Fibroblast of villous mesenchyme (primary cell): Measurements from ENCODE around the gene DHCR7. TPM values are rescaled to one million over a fixed set of nuclear protein-coding genes. Genes with fewer than 3 reads are reported as not detected.
A peak's percentile ranks its signal among the peaks of the same experiment; 100 is the strongest.

Experiments used
- DNase-seq: peaks from one replicate; pipeline ENCODE4 v3.0.0-alpha.2; 2010; ENCODE audit warnings: low read depth
- H3K4me3 ChIP-seq: 2 replicates; pipeline ENCODE4 v1.5.1; 2011; ENCODE audit warnings: low read depth, mild to moderate bottlenecking, low read length
- CTCF ChIP-seq: IDR thresholded peaks from 2 replicates; pipeline ENCODE4 v1.5.1; 2012; ENCODE audit warnings: low read depth, mild to moderate bottlenecking, low read length; ENCODE audit not compliant: insufficient read depth
- total RNA-seq: library from RNA; depleted of rRNA; stranded (reverse); fragments of >200 nt; gene quantifications from 2 replicates; pipeline ENCODE4 v1.2.3, GENCODE V29; 2012

The DHCR7 gene
- total RNA-seq, 1 donor: 94.1 TPM

- no peak for DNase-seq
- no peak overlapping the region for H3K4me3 ChIP-seq
- no peak for TF ChIP-seq CTCF
These were observed 10.2 kb upstream of the DHCR7 start for GRCh38 chr11:71458146-71459070.

GRCh38 chr11:71456831-71457230 is 8.6 kb upstream of the DHCR7 start:
- no peak for DNase-seq
- TF ChIP-seq CTCF: no peak

GRCh38 chr11:71456294-71456693 is 8.1 kb upstream of the DHCR7 start:
- DNase-seq: no peak
- H3K4me3 ChIP-seq: no peak overlapping the region
- TF ChIP-seq CTCF: no peak

More at GRCh38 chr11:71456831-71457230, 8.6 kb upstream of the DHCR7 start:
- no peak overlapping the region for H3K4me3 ChIP-seq

- no peak for TF ChIP-seq CTCF
- no peak for DNase-seq
- no peak overlapping the region for H3K4me3 ChIP-seq
These were observed 6.4 kb upstream of the DHCR7 start for GRCh38 chr11:71454470-71455113.

- no peak for TF ChIP-seq CTCF
- peak overlapping the region; percentile 93 for H3K4me3 ChIP-seq
These were observed 5.7 kb upstream of the DHCR7 start for GRCh38 chr11:71453918-71454304.

GRCh38 chr11:71453037-71453917 is 5.1 kb upstream of the DHCR7 start, which contains the start of gene NADSYN1:
NADSYN1 (plus strand) TSS chr11:71453203; CDS start chr11:71453297, 94 bp downstream.
- TF ChIP-seq CTCF: no peak
- H3K4me3 ChIP-seq: peak within 1 kb of the TSS; percentile 93
- DNase-seq: peak; percentile 94

More at GRCh38 chr11:71453918-71454304, 5.7 kb upstream of the DHCR7 start:
- no peak for DNase-seq
